T-helper 1 cell treated with Interleukin-12 subunit alpha and Interleukin-12 subunit beta and Interleukin-4 antibody, amounts not matched to agents 30 μg/mL and 1 μg/mL, for 36 hours (primary cell): Measurements from ENCODE around the gene PASD1.

Experiments
- H3K27ac Mint-ChIP-seq: one replicate; pipeline ENCODE4 v1.8.0; 2021; ENCODE audit warnings: mild to moderate bottlenecking, mixed read lengths
- H3K27me3 Mint-ChIP-seq: one replicate; pipeline ENCODE4 v1.8.0; 2021; ENCODE audit warnings: low read depth, mixed read lengths
- H3K36me3 Mint-ChIP-seq: one replicate; pipeline ENCODE4 v1.8.0; 2021; ENCODE audit warnings: low read depth, mixed read lengths
- H3K4me1 Mint-ChIP-seq: one replicate; pipeline ENCODE4 v1.8.0; 2021; ENCODE audit warnings: low read depth, mixed read lengths
- H3K4me3 Mint-ChIP-seq: one replicate; pipeline ENCODE4 v1.8.0; 2021; ENCODE audit warnings: mild to moderate bottlenecking, moderate library complexity, mixed read lengths
- H3K9me3 Mint-ChIP-seq: one replicate; pipeline ENCODE4 v1.8.0; 2021; ENCODE audit warnings: mixed read lengths

Gene PASD1

DNA sequence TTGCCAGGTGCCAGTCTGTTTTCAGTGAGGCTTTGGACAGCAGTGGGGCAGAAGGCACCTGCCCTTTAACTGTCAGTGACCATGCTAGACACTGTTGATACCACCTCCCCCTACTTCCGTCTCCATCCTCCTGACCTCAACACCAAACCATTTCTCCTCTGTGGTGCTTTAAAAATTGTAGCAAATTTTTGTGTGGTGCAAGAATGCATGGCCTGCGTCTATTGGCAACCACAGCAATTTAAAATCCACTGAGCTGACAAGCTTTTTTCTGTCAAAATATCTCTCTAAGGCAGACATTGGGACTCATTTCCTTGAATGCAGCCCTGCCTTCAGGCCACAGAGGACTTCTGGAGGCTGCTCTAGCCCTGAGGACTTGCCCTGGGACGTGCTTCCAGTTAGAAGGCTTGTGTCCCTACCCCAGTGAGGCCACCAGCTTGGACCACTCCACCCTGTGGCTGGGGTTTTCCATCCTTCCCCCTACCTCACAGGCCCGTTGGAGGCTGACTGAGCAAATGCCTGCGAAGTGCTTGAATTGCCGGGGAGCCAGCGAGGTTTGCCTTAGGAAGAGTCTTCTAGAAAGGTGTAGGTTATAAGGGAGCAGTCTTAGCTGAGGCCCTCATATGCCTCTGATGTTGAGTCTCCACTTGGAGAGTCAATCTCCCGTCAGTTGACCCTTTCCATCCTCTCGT is 138.7 kb downstream of the PASD1 start:
- H3K27ac Mint-ChIP-seq: no peak overlapping the region
- no peaks in the 10 kb centered on the region for H3K9me3 Mint-ChIP-seq
- no peaks in the 10 kb centered on the region for H3K27me3 Mint-ChIP-seq
- no peak overlapping the region for H3K4me3 Mint-ChIP-seq
- H3K36me3 Mint-ChIP-seq: no peaks in the 10 kb centered on the region
- H3K4me1 Mint-ChIP-seq: no peaks in the 10 kb centered on the region

DNA sequence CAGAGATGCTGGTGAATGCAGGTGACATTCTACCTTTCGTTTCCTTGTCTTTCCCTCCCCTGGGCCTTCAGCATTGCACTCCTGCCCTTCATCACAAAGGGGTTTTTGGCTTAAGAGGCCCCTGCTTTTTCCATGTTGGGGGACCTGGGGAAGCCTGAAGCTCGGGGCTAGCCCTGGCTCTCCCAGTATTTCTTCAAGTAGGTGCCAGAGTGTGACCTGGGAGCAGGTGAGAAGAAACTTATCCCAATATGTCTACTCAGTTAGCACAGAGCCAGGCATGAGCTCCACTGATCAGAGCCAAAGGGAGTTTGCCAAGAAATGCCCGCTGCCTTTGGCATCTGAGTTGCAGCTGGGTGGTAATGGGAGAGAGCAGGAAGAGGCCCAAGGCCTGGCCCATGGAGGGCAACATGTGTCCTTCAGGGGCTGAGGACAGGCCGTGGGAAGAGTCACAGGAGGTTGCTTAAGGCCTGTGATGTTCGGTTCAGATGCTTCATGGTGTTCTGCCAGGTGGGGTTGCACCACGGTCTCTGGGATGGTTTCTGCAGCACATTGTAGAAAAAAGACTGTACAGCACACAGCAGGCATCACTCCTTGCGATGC is 139.4 kb downstream of the PASD1 start:
- Mint-ChIP-seq H3K36me3 (no peaks in the 10 kb centered on the region), H3K9me3 (no peaks in the 10 kb centered on the region), H3K27ac (no peak overlapping the region), H3K4me3 (no peak overlapping the region), H3K4me1 (no peaks in the 10 kb centered on the region), H3K27me3 (no peaks in the 10 kb centered on the region)

DNA sequence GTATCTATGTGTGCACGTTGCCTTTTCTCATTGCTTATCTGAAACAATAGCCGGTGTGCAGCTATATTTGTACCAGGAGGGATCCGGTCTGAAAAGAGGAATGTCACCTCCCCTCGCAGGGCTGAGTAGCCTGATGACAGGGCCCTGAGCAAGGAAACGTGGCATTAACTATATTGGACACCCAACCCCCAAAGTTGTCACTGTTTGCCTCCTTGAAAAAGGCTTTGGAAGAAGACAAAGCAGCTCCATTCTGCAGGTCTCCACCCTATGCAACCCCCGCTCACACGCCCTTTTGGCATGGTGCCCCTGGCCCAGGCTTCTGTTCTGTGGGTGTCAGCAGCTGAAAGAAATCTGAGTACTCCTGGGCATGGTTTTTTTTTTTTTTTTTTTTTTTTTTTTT is 140.0 kb downstream of the PASD1 start:
- Mint-ChIP-seq H3K36me3 (no peaks in the 10 kb centered on the region), H3K9me3 (no peaks in the 10 kb centered on the region), H3K4me3 (no peak overlapping the region), H3K27ac (no peak overlapping the region), H3K27me3 (no peaks in the 10 kb centered on the region), H3K4me1 (no peaks in the 10 kb centered on the region)

DNA sequence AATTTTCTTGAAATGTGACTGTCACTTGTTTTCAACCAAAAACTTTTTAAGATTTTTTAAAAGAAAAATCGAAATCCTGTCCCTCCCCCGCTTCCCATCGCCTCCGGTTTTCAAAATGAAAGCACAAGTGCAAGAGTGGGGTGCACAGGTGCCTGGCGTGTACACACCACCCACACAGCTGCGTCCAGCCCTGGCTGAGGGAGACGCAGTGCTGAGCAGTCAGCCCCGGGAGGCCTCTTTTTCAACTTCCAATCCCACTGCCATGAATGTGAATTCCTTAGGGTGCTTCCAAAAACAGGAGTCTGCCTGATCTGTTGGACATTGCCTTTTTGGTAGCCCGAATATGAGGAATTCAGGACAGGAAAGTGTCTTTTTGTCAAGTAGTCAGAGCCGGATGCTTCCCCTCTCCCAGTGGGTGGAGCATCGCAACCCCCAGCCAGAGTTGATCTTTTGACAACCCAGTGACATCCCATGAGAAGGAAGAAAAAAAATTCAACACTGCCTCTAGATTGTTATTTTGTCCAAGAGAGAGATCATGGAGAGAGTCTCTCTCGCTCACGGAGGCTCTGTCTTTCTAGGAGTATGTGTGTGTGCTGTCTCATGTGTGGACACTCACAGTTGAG is 140.7 kb downstream of the PASD1 start:
- no peaks in the 10 kb centered on the region for H3K9me3 Mint-ChIP-seq
- H3K4me1 Mint-ChIP-seq: no peaks in the 10 kb centered on the region
- no peaks in the 10 kb centered on the region for H3K36me3 Mint-ChIP-seq
- no peak overlapping the region for H3K4me3 Mint-ChIP-seq
- no peak overlapping the region for H3K27ac Mint-ChIP-seq
- no peaks in the 10 kb centered on the region for H3K27me3 Mint-ChIP-seq

DNA sequence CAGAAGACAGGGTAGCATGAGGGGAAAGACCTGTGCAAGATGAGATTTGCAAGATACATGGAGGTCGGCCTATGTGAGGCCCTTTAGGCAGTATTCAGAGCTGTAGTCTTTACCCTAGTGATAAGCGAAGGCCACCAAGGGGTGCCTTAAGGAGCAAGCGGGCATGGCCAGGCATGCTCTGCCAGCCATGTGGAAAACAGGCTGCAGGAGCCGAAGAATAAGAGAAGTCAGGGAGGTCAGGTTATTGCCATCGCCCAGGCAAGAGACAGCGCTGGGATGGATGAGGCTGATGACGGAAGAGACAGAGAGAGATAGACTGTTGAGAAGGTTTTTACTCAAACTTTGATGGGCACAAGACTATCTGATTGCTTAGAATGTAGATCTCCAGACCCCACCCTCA is 145.3 kb downstream of the PASD1 start:
- H3K36me3 Mint-ChIP-seq: no peaks in the 10 kb centered on the region
- no peak overlapping the region for H3K4me3 Mint-ChIP-seq
- H3K4me1 Mint-ChIP-seq: no peaks in the 10 kb centered on the region
- no peaks in the 10 kb centered on the region for H3K27me3 Mint-ChIP-seq
- no peak overlapping the region for H3K27ac Mint-ChIP-seq
- no peaks in the 10 kb centered on the region for H3K9me3 Mint-ChIP-seq

DNA sequence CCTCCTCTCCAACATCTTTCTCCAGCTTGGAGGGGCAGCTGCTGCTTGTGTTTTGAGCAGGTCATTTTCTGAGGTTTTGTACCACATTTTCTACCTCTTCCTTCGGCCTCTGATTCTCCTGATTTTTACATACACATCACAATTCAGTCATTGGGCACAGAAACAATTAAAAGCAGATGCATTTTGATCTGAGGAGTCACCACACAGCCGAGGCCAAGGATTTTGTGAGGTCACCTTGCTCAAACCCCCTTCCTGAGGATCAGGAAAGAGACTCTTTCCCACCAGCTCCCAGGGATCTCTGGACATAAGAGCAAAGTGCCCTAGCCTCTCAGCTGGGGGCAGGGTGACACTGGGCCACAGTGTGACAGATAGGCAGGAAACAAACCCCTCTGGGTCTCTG is 147.0 kb downstream of the PASD1 start:
- Mint-ChIP-seq H3K9me3 (no peaks in the 10 kb centered on the region), H3K27me3 (no peaks in the 10 kb centered on the region), H3K36me3 (no peaks in the 10 kb centered on the region), H3K4me3 (no peak overlapping the region), H3K4me1 (no peaks in the 10 kb centered on the region), H3K27ac (no peak overlapping the region)

DNA sequence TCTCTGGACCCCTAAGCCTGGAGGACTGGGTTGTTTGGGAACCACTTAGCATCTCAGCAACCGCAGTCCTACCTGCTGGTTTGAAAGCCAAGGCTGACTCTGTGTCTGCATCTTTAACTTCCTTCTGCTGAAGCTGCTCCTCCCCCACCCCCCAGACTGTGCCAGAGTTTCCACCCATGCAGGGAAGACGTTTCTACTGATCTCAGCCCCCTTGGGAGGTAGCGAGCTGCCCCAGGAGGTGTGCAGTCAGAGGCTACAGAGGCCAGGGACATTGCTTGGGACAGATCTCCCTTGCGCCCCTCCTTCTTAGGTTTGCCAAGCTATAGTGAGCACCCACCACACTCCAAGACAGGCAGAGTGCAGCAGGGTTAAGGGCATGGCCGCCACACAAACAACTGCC is 147.7 kb downstream of the PASD1 start:
- Mint-ChIP-seq H3K27me3 (no peaks in the 10 kb centered on the region), H3K9me3 (no peaks in the 10 kb centered on the region), H3K27ac (no peak overlapping the region), H3K4me3 (no peak overlapping the region), H3K4me1 (no peaks in the 10 kb centered on the region), H3K36me3 (no peaks in the 10 kb centered on the region)

DNA sequence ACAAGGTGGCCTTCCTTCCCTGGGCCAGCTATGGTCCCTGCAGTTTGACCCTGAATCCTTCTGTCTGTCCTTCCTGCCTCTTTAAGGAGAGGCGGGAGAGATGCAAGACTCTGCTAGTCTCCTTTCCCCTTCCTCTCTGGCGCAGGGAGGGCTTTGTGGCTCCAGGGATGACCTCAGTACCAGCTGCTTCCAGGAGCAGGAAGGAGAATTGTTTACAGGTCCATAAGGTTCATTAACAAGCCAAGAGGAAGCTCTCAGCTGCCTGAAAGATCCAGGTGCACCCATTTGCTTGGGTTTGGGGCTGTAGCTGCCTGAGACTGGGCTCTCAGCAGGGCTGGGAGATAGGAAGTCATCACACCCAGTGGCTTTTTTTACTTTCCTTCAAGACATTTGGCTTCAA is 148.3 kb downstream of the PASD1 start:
- Mint-ChIP-seq H3K4me3 (no peak overlapping the region), H3K4me1 (no peaks in the 10 kb centered on the region), H3K36me3 (no peaks in the 10 kb centered on the region), H3K27me3 (no peaks in the 10 kb centered on the region), H3K27ac (no peak overlapping the region), H3K9me3 (no peaks in the 10 kb centered on the region)

DNA sequence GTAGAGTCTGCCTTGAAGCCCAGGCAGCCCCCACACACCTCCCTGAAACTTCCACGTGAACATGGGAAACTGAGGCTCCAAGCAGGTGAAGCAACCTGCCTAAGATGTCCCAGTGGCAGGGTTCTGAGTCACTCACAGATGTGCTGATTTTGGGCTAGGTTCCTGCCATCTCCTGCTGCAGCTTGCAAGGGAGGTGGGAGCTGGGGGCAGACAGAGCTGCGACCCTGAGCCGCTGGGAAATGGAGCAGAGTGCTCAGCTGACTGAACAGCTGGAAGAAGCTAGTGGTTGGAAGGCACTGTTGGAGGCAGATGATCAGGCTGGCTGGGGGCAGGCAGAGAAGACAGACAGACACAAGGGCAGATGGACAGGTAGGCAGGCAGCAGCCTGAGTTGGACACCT is 148.8 kb downstream of the PASD1 start:
- Mint-ChIP-seq H3K27ac (no peak overlapping the region), H3K9me3 (no peaks in the 10 kb centered on the region), H3K36me3 (no peaks in the 10 kb centered on the region), H3K27me3 (no peaks in the 10 kb centered on the region), H3K4me3 (no peak overlapping the region), H3K4me1 (no peaks in the 10 kb centered on the region)

DNA sequence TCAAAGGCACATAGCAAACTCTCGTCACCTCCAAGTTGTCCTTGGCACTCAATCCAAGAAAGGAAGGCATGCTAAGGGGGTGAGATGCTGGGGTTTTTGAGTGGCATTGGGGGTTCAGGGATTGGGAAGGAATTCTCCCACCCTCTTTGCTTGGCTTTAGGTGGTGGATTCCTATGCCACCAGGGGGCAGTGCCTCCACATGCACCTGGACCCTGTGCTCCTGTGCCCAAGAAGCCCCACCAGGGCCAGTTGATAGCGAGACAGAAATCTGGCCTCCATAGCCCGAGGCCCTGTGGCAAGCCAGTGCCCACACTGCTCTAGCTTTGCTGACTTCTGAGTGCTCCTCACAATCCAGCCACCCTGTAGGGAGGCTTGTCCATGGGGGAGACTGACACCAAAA is 150.4 kb downstream of the PASD1 start:
- Mint-ChIP-seq H3K4me3 (no peak overlapping the region), H3K27me3 (no peaks in the 10 kb centered on the region), H3K4me1 (no peaks in the 10 kb centered on the region), H3K27ac (no peak overlapping the region), H3K9me3 (no peaks in the 10 kb centered on the region), H3K36me3 (no peaks in the 10 kb centered on the region)

DNA sequence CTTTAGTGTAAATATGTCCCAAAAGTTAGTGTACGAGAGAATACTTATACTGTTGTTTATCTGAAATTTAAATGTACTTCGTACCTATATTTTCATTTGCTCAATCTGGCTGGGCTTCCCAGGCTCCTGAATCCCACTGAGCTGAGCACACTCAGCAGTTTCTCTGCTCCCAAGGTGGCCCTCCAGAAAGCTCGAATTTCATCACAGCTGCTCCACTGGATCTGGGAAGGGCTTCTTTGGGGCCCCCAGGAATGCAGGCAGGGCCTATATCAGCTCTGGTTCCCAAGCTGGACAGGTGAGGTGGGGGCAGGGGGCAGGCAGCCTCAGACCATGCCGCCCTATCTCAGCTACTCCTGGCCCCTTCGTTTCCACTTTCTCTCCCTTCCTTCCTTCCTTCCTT is 150.9 kb downstream of the PASD1 start:
- no peaks in the 10 kb centered on the region for H3K9me3 Mint-ChIP-seq
- H3K27me3 Mint-ChIP-seq: no peaks in the 10 kb centered on the region
- no peaks in the 10 kb centered on the region for H3K4me1 Mint-ChIP-seq
- H3K36me3 Mint-ChIP-seq: no peaks in the 10 kb centered on the region
- no peak overlapping the region for H3K4me3 Mint-ChIP-seq
- H3K27ac Mint-ChIP-seq: no peak overlapping the region

DNA sequence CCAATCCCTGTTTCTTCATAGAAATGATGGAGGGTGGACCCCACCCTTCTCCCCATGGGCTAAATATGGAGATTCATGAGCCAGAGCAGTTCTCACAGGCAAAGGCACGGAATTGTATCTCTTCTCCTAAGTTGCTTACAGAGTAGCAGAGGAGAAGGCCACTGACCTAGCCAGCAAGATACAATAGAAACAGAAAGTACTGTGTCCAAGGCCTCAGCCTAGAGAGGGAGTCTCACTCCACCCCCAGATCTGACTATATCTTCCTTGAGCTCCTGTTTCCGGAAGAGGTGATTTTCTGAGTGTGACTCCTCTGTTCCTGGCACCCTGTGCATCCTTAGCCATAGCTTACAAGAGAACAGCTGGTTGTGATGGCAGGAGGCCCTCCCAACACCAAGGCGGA is 152.3 kb downstream of the PASD1 start, which contains the start of gene FATE1:
Gene FATE1 (plus strand): TSS at position 284 of the 400 bp plus-strand sequence. CDS start 85 bp downstream, at position 369.
- Mint-ChIP-seq H3K4me1 (no peaks in the 10 kb centered on the region), H3K9me3 (no peaks in the 10 kb centered on the region), H3K27ac (no peak within 1 kb of the TSS), H3K4me3 (no peak within 1 kb of the TSS), H3K36me3 (no peaks in the 10 kb centered on the region), H3K27me3 (no peaks in the 10 kb centered on the region)

DNA sequence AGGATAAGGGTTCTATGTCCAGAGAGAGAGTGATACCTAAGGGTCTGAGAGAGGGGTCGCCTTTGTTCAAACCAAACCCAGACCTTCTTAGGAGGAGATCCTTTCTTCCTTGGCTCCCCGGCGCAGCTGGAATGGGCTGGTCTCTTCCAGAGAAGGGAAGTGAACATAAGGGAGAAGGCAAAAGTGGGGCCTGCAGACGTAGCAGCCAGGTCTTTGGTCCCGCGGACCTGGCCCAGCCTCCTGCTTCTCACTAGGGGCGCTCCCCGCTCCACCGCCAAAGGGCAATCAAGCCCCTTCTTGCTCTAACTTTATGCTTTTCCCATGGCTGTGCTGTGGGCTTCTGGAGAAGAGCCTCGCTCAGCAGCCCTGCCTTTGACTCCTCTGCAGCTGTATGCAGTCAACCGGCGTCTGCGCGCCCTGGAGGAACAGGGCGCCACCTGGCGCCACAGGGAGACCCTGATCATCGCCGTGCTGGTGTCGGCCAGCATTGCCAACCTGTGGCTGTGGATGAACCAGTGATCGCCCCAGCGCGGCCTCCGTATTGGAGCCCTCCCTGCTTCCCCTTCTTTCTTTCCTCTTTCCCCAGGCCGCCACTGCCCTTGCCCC is 158.9 kb downstream of the PASD1 start:
- no peak overlapping the region for H3K27ac Mint-ChIP-seq
- no peaks in the 10 kb centered on the region for H3K4me1 Mint-ChIP-seq
- no peaks in the 10 kb centered on the region for H3K36me3 Mint-ChIP-seq
- no peaks in the 10 kb centered on the region for H3K27me3 Mint-ChIP-seq
- H3K4me3 Mint-ChIP-seq: no peak overlapping the region
- no peaks in the 10 kb centered on the region for H3K9me3 Mint-ChIP-seq

DNA sequence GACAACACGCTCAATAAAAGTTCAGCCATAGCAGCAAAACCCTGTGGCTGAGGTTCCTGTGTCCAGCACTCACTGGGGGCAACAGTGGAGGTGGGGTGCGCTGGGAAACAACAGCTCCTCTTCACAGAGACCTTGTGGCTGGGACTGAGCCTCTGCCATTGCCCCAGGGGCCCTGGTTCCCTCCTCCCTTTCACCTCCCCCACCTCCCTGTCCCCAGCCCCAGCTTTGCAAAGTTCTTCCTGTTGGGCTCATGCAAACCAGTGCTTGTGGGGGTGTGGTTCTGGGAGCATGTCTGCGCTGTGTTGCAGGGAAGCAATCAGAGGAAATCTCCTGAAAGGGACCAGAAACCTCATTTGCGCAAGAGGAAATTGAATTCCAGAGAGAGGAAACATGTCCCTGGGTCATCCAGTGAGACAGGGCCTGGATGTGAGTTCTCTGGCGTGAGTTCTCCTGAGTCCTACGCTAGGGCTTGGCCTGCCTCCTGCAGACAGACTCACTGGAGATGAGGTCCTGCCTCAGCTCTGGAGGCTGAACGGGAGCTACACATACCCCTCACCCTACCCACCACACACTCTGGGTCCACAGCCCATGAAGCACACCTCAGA is 159.8 kb downstream of the PASD1 start:
- Mint-ChIP-seq H3K27ac (no peak overlapping the region), H3K9me3 (no peaks in the 10 kb centered on the region), H3K4me1 (no peaks in the 10 kb centered on the region), H3K4me3 (no peak overlapping the region), H3K36me3 (no peaks in the 10 kb centered on the region), H3K27me3 (no peaks in the 10 kb centered on the region)
